Gastroesophageal sphincter (tissue), 4 donors: ENCODE measurements around the gene LDLRAD4. TPM values are rescaled to one million over a fixed set of nuclear protein-coding genes. Genes with fewer than 3 reads are reported as not detected.
A peak's percentile ranks its signal among the peaks of the same experiment; 100 is the strongest.

ENCODE experiments used
- ATAC-seq: fragments of 150-250 bp; one replicate; pipeline ENCODE4 v1.9.1; 2016; ENCODE audit warnings: mild to moderate bottlenecking, moderate library complexity
- H3K27ac ChIP-seq, 4 donors: fragments of 200-600 bp; sonication (generic) in 3 of 4; 1 replicate in 3 of 4; 2 replicates in 1 of 4; pipeline ENCODE4 v1.5.1; 2016 to 2019
- H3K27me3 ChIP-seq: fragments of 200-600 bp; sonication (generic); one replicate; pipeline ENCODE4 v1.5.1; 2019
- H3K36me3 ChIP-seq, 2 donors: fragments of 200-600 bp; sonication (generic); one replicate each; pipeline ENCODE4 v1.5.1; 2019; ENCODE audit warnings: control low read depth in 1 of 2
- H3K4me1 ChIP-seq, 3 donors: fragments of 200-600 bp; sonication (generic); 1 replicate in 2 of 3; 2 replicates in 1 of 3; pipeline ENCODE4 v1.5.1; 2016 to 2019; ENCODE audit warnings: control low read depth in 2 of 3
- H3K4me3 ChIP-seq, 2 donors: fragments of 200-600 bp; sonication (generic); one replicate each; pipeline ENCODE4 v1.5.1; 2019; ENCODE audit warnings: mild to moderate bottlenecking in 1 of 2, moderate library complexity in 1 of 2
- H3K9me3 ChIP-seq, 3 donors: fragments of 200-600 bp; sonication (generic); one replicate each; pipeline ENCODE4 v1.5.1; 2017 to 2019; ENCODE audit warnings: control low read depth in 2 of 3
- CTCF ChIP-seq, 4 experiments: fragments of 200-600 bp in 2 of 4; fragments of 450-650 bp in 2 of 4; sonication (generic) in 1 of 4; IDR thresholded peaks; one replicate each; pipeline ENCODE4 v1.5.1; 2017 to 2019; ENCODE audit warnings: antibody characterized with exemption in 4 of 4, mild to moderate bottlenecking in 2 of 4, moderate library complexity in 2 of 4
- EP300 ChIP-seq: sonication (generic); formaldehyde crosslinking; IDR thresholded peaks from one replicate; pipeline ENCODE4 v1.6.1; 2017; ENCODE audit warnings: antibody characterized with exemption, mild to moderate bottlenecking
- POLR2A ChIP-seq, 2 donors: fragments of 450-650 bp; IDR thresholded peaks; one replicate each; pipeline ENCODE4 v1.6.1; 2017; ENCODE audit warnings: antibody characterized with exemption in 2 of 2, mild to moderate bottlenecking in 2 of 2, moderate library complexity in 1 of 2
- POLR2AphosphoS5 ChIP-seq: sonication (generic); formaldehyde crosslinking; IDR thresholded peaks from one replicate; pipeline ENCODE4 v1.6.1; 2017; ENCODE audit warnings: antibody characterized with exemption
- WGBS, 2 donors: methylation state at CpG; one replicate each; pipeline ENCODE4 v1.1.5; 2018; ENCODE audit warnings: low coverage in 1 of 2; 5-methylcytosine and 5-hydroxymethylcytosine counted together
- total RNA-seq, 4 donors: library from RNA; depleted of rRNA; stranded (reverse); fragments of >200 nt; gene quantifications; one replicate each; pipeline ENCODE4 v1.1.0, GENCODE V29; 2016

LDLRAD4 gene
- 10 to 100 TPM; 28.1 to 85.9 (median 55.2) TPM for total RNA-seq

- WGBS, 2 donors: 0% methylated on average over 3 of the region's 57 CpGs; no CpG with 5 or more reads in 1 of the 2 donors
- Histone ChIP-seq H3K9me3 (no peaks in the 10 kb centered on the region), H3K4me1 (peaks cover 7 to 69% (median 45%) of the 10 kb centered on the region in 3 donors), H3K27me3 (no peaks in the 10 kb centered on the region), H3K36me3 (no peaks in the 10 kb centered on the region), H3K4me3 (peak within 1 kb of the TSS; percentile 64 to 75), H3K27ac (peak within 1 kb of the TSS; percentile 37 to 93 (median 89))
- TF ChIP-seq POLR2A (IDR thresholded peaks at IDR 0.05) (peak in 1 of 2 donors; percentile 18), CTCF (IDR thresholded peaks at IDR 0.05) (no peak)
- no peak for ATAC-seq
Measured at GRCh38 chr18:13218368-13218991, at the start of gene LDLRAD4. Gene LDLRAD4 (plus strand): TSS chr18:13218760.

GRCh38 chr18:13173578-13174145 is 44.9 kb upstream of the LDLRAD4 start:
- H3K27me3 ChIP-seq: no peaks in the 10 kb centered on the region
- no peaks in the 10 kb centered on the region for H3K4me1 ChIP-seq
- H3K9me3 ChIP-seq: no peaks in the 10 kb centered on the region
- no peak for ATAC-seq
- TF ChIP-seq POLR2AphosphoS5: no peak
- no peak for TF ChIP-seq POLR2A (IDR thresholded peaks at IDR 0.05)
- no peak for TF ChIP-seq CTCF (IDR thresholded peaks at IDR 0.05)
- TF ChIP-seq EP300: no peak
- H3K36me3 ChIP-seq: no peaks in the 10 kb centered on the region
- no peak overlapping the region for H3K4me3 ChIP-seq
- WGBS, 2 donors: 89 to 95% methylated on average over 4 to 6 of the region's 14 CpGs
- no peak overlapping the region for H3K27ac ChIP-seq

- H3K27ac ChIP-seq: no peak overlapping the region
- no peak for ATAC-seq
- no peaks in the 10 kb centered on the region for H3K4me1 ChIP-seq
- no peak for TF ChIP-seq CTCF (IDR thresholded peaks at IDR 0.05)
- TF ChIP-seq POLR2A (IDR thresholded peaks at IDR 0.05): no peak
- TF ChIP-seq POLR2AphosphoS5: no peak
- TF ChIP-seq EP300: no peak
- 45 to 46% methylated on average over 6 to 8 of the region's 8 CpGs for WGBS, 2 donors
- no peaks in the 10 kb centered on the region for H3K9me3 ChIP-seq
- no peaks in the 10 kb centered on the region for H3K36me3 ChIP-seq
- no peak overlapping the region for H3K4me3 ChIP-seq
- no peaks in the 10 kb centered on the region for H3K27me3 ChIP-seq
Measured at GRCh38 chr18:13175266-13175665, 43.3 kb upstream of the LDLRAD4 start.

DNA sequence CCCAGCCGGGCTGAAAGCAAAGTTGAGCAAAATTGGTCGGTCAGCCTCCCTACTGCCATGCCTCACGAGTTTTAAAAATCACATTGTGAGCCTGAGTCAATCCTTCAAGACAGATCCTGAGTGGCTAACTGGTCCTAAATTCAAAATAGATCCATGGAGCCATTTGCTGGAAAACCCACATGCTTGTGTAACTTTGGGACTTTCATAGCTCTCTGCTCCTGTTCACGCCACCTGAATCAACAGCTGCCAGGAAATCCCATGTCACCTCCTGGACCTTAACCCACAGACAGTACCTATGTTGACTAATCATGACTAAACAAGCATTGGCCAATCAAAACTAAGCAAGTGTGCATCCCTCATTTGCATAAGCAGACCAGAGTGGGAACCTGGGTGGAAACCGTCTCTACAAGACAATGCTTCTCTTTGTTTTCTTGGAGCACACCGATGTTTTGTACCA is 42.8 kb upstream of the LDLRAD4 start:
- ATAC-seq: no peak
- no peaks in the 10 kb centered on the region for H3K36me3 ChIP-seq
- no peak for TF ChIP-seq EP300
- no peak for TF ChIP-seq POLR2AphosphoS5
- TF ChIP-seq POLR2A (IDR thresholded peaks at IDR 0.05): no peak
- no peak for TF ChIP-seq CTCF (IDR thresholded peaks at IDR 0.05)
- H3K9me3 ChIP-seq: no peaks in the 10 kb centered on the region
- no peaks in the 10 kb centered on the region for H3K27me3 ChIP-seq
- 83 to 91% methylated on average over 1 to 6 of the region's 6 CpGs for WGBS, 2 donors
- no peaks in the 10 kb centered on the region for H3K4me1 ChIP-seq
- H3K27ac ChIP-seq: no peak overlapping the region
- no peak overlapping the region for H3K4me3 ChIP-seq

DNA sequence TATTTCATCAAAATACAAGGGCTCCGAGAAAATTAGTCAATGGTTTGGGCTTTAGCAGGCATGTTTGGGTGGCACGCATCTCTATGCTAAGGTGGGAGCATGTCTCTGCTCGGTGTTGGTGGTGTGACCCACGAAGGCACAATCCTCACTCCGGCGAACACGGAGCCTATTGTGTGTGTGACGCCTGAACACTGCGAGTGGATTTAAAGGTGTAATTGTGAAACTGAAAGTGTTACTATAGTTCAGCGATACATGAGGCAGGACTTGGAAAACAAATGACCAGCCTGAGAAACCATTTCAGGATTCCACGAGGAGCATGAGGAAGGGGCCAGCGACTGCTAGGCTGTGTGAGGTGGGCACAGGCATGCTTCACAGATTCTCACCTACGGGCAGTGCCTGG is 41.7 kb upstream of the LDLRAD4 start:
- Histone ChIP-seq H3K9me3 (no peaks in the 10 kb centered on the region), H3K27me3 (no peaks in the 10 kb centered on the region), H3K4me1 (no peaks in the 10 kb centered on the region), H3K27ac (no peak overlapping the region), H3K4me3 (no peak overlapping the region), H3K36me3 (no peaks in the 10 kb centered on the region)
- no peak for ATAC-seq
- no peak for TF ChIP-seq POLR2AphosphoS5
- no peak for TF ChIP-seq POLR2A (IDR thresholded peaks at IDR 0.05)
- no peak for TF ChIP-seq EP300
- TF ChIP-seq CTCF (IDR thresholded peaks at IDR 0.05): no peak
- 85 to 87% methylated on average over 3 to 8 of the region's 13 CpGs for WGBS, 2 donors
